ENCODE results near the gene EME2.

DNA sequence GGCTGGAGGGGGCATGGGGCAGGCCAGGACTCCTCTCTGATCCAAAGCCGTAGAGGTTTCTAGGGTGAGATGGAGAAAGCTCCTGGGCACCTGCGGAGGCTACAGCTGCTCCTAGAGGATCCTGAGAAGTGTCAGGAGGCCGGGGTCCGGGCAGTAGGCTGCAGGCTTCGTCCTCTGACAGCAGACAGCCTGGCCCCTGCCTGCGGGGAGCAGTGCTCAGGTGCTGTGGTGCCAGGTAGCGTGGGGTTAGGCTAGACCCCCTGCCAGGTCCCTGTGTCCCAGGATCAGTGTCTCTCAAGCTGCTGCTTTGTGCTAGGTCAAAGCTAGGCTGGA is 1.8 kb downstream of the EME2 start:
- TF ChIP-seq CTCF (conservative IDR thresholded peaks at IDR 0.05): no peak
- no peak for TF ChIP-seq ZFX (IDR thresholded peaks at IDR 0.05)
